ENCODE data around the gene FBXW11.
"Not testable (repeated sequence)": the region's sequence is repeated elsewhere in the genome, so short reads cannot be mapped to it uniquely, and the experiment has no call there.

FBXW11 gene

GRCh38 chr5:172006321-172007174 lies at the start of gene FBXW11:
Gene FBXW11, minus strand, starts transcription at chr5:172006638. Its CDS starts 136 bp downstream, at chr5:172006502.
- DNase-seq (ENCODE audit: low spot score): peak; percentile 96

DNA sequence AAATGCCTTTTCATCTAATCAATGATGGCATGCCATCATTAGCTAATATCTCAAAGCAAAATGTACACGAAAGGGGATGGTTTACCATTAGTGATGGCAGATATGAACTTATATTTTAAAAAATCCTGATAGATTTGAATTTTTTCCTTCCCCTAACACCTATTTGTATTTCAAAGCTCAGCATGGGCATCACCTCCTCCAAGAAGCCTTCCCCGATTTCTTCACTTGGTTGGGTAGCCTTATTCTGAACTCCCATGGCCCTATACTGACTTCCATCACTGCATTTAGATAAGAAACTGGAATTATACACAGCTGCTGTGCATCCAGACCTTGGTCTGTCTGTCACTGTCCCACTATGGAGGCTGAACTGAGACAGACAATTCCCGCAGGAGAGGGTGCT lies 49.6 kb upstream of the FBXW11 start:
- no peak for DNase-seq (ENCODE audit: low spot score)

DNA sequence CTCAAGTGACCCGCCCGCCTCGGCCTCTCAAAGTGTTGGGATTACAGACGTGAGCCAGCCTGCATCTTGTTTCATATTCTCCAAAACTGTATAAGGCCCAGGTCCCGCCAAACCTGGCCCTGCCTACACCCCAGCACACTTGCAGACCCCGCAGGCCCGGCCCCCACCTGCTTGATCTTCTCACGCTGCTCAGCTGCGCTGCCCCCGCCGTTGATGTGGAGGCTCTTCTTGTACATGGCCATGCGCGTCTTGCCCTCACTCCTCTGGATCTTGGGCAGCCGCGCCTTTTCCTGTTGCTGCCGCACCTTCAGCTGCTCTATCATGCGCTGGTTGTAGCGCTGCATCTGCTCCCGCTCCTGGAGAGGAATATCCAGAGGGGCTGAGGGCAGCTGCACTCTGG lies 49.0 kb upstream of the FBXW11 start:
- no peak for DNase-seq (ENCODE audit: low spot score)

DNA sequence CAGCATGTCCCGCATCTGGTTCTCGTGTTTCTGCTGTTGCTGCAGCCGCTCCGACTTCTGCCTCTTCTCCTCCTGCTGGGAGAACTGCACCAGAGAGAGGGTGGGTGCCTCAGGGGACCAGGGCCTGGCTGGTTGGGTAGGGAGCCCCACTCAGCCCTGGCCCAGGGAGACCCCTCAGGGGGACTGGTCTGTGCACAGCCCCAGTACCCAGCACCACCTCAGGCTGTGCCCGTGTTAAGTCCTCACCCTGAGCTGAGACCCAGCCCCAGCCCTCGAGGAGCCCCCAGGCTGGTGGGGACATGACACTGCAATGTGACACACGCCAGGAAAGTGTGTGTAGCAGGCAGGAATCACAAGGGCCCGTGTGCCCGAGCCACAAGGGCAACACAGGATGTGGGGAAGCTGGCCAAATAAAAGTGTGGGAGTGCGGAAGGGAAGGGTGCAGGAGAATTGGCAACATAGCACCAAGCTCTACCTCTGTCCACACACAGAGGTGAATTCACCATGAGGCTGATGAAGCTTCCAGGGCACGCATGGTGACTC lies 48.2 kb upstream of the FBXW11 start:
- DNase-seq (ENCODE audit: low spot score): no peak

GRCh38 chr5:172052450-172053236 lies 46.2 kb upstream of the FBXW11 start:
- DNase-seq (ENCODE audit: low spot score): no peak

- DNase-seq (ENCODE audit: low spot score): no peak
These were observed 45.4 kb upstream of the FBXW11 start for GRCh38 chr5:172051643-172052339.

DNA sequence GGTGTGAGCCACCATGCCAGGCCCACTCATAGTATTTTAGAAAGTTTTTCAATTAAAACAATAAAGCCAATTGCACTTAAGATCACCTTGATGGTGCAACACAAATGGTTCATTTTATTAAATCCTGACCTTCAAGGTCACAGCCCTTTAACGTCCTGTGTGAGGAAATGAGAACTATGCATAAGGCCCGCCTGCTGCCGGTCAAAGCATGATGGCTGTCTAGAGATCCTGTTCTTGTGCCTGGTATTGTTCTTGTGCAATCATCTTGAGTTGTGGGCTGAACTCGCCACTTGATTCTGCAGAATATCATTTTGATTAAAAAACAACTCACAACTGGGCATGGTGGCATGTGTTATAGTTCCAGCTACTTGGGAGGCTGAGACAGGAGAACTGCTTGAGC lies 43.6 kb upstream of the FBXW11 start:
- no peak for DNase-seq (ENCODE audit: low spot score)

DNA sequence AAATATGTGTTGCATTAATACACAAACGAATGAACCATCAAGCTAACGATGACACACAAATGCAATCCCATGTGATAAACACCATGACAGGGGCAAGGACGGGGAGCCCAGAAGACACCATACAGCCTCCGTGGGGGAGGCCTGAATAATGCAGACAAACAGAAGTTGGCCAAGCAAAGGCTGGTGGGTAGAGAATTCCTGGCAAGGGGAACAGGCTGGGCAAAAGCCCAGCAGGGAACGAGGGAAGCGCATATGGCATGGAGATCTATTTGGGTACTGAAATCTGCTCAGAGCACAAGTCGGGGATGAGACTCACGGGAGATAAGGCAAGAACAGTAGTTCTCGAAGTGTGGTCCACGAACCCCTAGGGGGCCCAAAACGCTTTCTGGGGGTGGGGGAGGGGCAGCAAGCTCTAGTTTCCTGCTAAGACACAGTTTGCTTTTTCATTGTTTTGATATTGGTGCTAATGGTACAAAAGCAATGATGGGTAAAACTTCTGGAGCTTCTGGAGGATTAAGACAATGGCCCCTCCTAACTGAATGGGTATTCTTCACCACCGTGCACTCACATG lies 42.9 kb upstream of the FBXW11 start:
- DNase-seq (ENCODE audit: low spot score): no peak

- DNase-seq (ENCODE audit: low spot score): no peak
These were observed 42.2 kb upstream of the FBXW11 start for GRCh38 chr5:172048539-172049101.

DNA sequence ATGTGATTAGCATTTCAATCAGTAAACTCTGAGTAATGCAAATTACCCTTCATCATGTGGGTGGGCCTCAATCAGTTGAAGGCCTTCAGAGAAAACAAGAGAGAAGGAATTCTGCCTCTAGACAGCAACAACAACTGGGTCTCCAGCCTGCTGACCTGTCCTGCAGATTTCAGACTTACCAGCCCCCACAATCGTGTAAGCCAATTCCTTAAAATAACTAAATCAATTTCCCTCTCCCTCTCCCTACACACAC lies 41.7 kb upstream of the FBXW11 start:
- no peak for DNase-seq (ENCODE audit: low spot score)

DNA sequence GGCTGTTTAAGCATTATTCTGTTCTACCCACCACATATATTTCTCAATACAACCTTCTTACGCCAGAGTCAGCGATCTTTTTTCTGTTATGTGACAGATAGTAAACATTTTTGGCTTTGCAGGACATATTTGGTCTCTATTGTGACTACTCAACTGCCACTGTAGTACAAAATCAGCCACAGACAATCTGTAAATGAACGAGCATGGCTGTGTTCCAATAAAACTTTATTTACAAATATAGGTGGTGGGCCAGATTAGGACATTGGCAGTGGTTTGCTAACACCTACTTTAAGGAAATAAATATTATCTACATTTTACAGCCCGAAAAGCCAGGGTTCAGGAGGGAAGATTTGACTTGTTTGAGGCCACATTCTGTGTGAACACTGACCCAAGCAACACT lies 40.2 kb upstream of the FBXW11 start:
- no peak for DNase-seq (ENCODE audit: low spot score)

- no peak for DNase-seq (ENCODE audit: low spot score)
These were observed 38.8 kb upstream of the FBXW11 start for GRCh38 chr5:172045315-172045632.

DNA sequence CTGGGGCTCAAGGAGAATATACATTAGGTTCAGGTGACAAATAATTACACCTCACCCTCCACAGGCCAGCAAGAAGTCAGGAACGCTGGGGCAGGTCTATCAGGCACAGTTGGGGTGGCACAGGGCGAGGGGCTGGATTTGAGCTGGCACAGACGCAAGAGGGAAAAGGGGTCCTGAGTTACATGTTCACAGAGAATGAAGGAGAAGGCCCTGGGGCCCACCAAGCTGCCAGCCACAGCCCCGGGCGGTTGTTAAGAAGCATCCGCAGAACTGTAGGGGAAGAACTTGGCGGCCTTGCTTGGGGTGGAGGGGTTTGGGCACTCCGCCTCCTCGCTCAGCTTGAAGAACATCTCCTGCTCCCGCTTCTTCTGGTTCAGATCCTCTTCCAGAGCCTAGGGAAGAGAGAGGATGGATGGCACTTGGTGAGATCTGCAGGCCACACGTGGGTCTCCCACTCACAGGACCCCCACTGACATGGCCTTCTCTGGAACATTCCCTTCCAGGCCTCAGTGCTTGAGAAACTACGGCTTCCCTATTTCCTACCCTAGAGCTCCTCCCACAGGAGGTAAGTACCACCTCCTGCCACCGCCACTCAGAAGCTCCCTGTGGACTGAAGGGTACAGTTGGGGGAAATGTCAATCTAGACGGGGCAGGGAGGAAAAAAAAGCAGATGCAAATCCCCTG lies 38.3 kb upstream of the FBXW11 start:
- DNase-seq (ENCODE audit: low spot score): no peak

GRCh38 chr5:172043865-172044264 lies 37.4 kb upstream of the FBXW11 start:
- DNase-seq (ENCODE audit: low spot score): no peak

DNA sequence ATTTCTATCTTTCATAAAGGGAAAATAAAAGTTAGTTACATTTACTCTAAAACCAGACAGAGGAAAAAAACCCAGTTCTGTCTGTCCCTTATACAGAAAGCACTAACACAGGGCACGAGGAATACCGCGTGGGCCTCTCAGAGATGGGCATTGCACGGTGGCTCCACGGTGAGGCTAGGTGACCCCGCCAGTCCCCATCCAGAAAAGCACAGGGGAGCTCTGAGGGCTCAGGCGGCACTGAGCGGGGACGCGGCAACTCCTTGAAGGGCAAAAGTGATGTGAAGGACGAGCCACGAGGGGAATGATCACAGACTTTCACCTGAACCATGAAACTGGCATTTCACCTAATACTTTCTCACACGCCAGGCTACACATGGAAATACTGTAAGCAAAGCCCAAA lies 35.7 kb upstream of the FBXW11 start:
- DNase-seq (ENCODE audit: low spot score): no peak

- no peak for DNase-seq (ENCODE audit: low spot score)
These were observed 31.7 kb upstream of the FBXW11 start for GRCh38 chr5:172038167-172038566.

GRCh38 chr5:172035049-172035448 lies 28.6 kb upstream of the FBXW11 start:
- DNase-seq (ENCODE audit: low spot score): no peak

DNA sequence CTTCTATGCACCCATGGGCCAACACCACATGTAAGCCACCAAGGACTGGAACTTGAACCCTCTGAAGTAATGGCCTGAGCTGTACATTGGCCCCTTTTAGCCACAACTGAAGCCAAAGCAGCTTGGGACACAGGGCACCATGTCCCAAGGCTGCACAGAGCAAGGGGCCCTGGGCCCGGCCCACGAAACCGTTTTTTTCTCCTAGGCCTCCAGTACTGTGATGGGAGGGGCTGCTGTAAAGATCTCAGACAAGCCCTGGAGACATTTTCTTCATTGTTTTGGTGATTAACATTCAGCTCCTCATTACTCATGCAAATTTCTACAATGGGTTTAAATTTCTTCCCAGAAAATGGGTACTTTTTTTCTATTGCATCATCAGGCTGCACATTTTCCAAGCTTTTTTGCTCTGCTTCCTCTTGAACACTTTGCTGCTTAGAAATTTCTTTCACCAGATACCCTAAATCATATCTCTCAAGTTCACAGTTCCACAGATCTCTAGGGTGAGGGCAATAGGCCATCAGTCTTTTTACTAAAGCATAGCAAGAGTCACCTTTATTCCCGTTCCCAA lies 25.5 kb upstream of the FBXW11 start:
- no peak for DNase-seq (ENCODE audit: low spot score)

- no peak for DNase-seq (ENCODE audit: low spot score)
These were observed 23.4 kb upstream of the FBXW11 start for GRCh38 chr5:172029876-172030275.

GRCh38 chr5:172028167-172028566 lies 21.7 kb upstream of the FBXW11 start:
- no peak for DNase-seq (ENCODE audit: low spot score)

GRCh38 chr5:172020110-172020786 lies 13.8 kb upstream of the FBXW11 start:
- not testable (repeated sequence) for DNase-seq (ENCODE audit: low spot score)
